GM12892 (cell line): ENCODE data around the gene CTAG1A.

ENCODE experiments used
- POLR2A ChIP-seq: IDR thresholded peaks from 2 replicates; pipeline ENCODE4 v1.6.1; 2011; ENCODE audit warnings: low read depth, low read length, control low read depth
- POLR2AphosphoS5 ChIP-seq: IDR thresholded peaks from 2 replicates; pipeline ENCODE4 v1.6.1; 2011; ENCODE audit warnings: low read depth, low read length, control low read depth
- TAF1 ChIP-seq: IDR thresholded peaks from 2 replicates; pipeline ENCODE4 v1.6.1; 2011; ENCODE audit warnings: low read depth, mild to moderate bottlenecking, control low read depth, low read length, borderline replicate concordance

- TF ChIP-seq POLR2A, result no peak
- TF ChIP-seq POLR2AphosphoS5, result no peak
- TF ChIP-seq TAF1, result no peak
These were observed 12.3 kb downstream of the CTAG1A start for GRCh38 chrX:154597221-154597620.
